Measurements from ENCODE around the gene C11orf97.

- TF ChIP-seq, protein P1, sequence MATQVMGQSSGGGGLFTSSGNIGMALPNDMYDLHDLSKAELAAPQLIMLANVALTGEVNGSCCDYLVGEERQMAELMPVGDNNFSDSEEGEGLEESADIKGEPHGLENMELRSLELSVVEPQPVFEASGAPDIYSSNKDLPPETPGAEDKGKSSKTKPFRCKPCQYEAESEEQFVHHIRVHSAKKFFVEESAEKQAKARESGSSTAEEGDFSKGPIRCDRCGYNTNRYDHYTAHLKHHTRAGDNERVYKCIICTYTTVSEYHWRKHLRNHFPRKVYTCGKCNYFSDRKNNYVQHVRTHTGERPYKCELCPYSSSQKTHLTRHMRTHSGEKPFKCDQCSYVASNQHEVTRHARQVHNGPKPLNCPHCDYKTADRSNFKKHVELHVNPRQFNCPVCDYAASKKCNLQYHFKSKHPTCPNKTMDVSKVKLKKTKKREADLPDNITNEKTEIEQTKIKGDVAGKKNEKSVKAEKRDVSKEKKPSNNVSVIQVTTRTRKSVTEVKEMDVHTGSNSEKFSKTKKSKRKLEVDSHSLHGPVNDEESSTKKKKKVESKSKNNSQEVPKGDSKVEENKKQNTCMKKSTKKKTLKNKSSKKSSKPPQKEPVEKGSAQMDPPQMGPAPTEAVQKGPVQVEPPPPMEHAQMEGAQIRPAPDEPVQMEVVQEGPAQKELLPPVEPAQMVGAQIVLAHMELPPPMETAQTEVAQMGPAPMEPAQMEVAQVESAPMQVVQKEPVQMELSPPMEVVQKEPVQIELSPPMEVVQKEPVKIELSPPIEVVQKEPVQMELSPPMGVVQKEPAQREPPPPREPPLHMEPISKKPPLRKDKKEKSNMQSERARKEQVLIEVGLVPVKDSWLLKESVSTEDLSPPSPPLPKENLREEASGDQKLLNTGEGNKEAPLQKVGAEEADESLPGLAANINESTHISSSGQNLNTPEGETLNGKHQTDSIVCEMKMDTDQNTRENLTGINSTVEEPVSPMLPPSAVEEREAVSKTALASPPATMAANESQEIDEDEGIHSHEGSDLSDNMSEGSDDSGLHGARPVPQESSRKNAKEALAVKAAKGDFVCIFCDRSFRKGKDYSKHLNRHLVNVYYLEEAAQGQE (IDR thresholded peaks at IDR 0.05; ENCODE audit: low read depth): no peak
- TF ChIP-seq RAD21 (IDR thresholded peaks at IDR 0.05; ENCODE audit: low read depth) (no peak), EGR1 (IDR thresholded peaks at IDR 0.05) (no peak), FOXM1 (IDR thresholded peaks at IDR 0.05; ENCODE audit: borderline replicate concordance, low read depth) (no peak), EP300 (IDR thresholded peaks at IDR 0.05; ENCODE audit: borderline replicate concordance) (no peak), TCF12 (IDR thresholded peaks at IDR 0.05; ENCODE audit: low read depth) (no peak)
These were observed 4.8 kb upstream of the C11orf97 start for GRCh38 chr11:94507485-94507884.

All from Ishikawa (cell line).